ENCODE results near the gene ZNHIT2. TPM values are rescaled to one million over a fixed set of nuclear protein-coding genes. Genes with fewer than 3 reads are reported as not detected.
"Not testable (repeated sequence)": the region's sequence is repeated elsewhere in the genome, so short reads cannot be mapped to it uniquely, and the experiment has no call there.

Gene ZNHIT2
- total RNA-seq, 4 donors from 2014 or later, result 17.3 to 38.5 (median 25.9) TPM

DNA sequence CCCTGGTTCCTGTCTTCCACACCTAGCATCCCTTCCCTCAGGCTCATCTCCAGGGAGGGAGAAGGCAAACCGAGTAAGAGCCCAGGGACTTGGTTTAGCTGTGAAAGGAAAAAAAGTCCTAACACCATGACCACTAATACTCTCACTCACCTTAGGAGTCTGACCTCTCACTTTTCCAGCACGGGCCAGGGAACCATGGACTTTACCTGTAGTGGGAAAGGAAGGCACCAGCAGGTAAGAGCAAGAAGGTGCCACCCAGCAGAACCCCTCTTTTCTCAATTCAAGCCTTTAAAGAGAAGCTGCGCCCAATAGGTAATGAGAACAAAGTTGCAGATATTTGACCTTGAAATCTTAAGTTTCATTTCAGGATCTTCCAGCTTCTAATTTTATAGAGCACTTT, 3.3 kb upstream of the ZNHIT2 start:
- H3K4me1 ChIP-seq, result peaks cover 23 to 34% of the 10 kb centered on the region in 2 donors
- intact Hi-C loops (cut with DNase I), result no loop called here
- no peak for TF ChIP-seq POLR2A (IDR thresholded peaks at IDR 0.05)
- TF ChIP-seq, protein P1, sequence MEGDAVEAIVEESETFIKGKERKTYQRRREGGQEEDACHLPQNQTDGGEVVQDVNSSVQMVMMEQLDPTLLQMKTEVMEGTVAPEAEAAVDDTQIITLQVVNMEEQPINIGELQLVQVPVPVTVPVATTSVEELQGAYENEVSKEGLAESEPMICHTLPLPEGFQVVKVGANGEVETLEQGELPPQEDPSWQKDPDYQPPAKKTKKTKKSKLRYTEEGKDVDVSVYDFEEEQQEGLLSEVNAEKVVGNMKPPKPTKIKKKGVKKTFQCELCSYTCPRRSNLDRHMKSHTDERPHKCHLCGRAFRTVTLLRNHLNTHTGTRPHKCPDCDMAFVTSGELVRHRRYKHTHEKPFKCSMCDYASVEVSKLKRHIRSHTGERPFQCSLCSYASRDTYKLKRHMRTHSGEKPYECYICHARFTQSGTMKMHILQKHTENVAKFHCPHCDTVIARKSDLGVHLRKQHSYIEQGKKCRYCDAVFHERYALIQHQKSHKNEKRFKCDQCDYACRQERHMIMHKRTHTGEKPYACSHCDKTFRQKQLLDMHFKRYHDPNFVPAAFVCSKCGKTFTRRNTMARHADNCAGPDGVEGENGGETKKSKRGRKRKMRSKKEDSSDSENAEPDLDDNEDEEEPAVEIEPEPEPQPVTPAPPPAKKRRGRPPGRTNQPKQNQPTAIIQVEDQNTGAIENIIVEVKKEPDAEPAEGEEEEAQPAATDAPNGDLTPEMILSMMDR (IDR thresholded peaks at IDR 0.05), result no peak
- peaks cover 27 to 31% of the 10 kb centered on the region in 2 donors for H3K36me3 ChIP-seq
- no peaks in the 10 kb centered on the region for H3K27me3 ChIP-seq
- no peak for DNase-seq
- peak overlapping the region in 1 of 3 donors; percentile 86 for H3K27ac ChIP-seq
- H3K4me3 ChIP-seq (replicated peaks in 1 of 3), result peak overlapping the region in 2 of 3 donors; percentile 58 to 93
- WGBS, 2 donors, result 84 to 95% methylated on average over 3 of the region's 3 CpGs
- no peaks in the 10 kb centered on the region for H3K9me3 ChIP-seq

DNA sequence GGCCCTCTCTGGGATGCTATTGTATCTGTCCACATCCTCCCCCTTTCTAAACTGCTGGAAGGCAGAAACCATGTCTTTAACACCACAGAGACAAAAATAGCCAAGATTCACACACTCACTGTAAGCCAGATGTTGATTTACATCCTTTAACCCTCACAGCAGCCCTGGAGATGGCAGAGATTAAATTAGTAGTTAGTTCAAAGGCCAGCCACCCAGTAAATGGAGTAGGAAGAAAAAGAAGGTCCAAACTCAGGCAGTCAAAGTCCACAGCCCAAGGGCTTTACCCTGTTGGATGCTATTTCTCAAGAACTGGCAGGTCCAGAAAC, 2.1 kb upstream of the ZNHIT2 start:
- H3K36me3 ChIP-seq, result peaks cover 16 to 22% of the 10 kb centered on the region in 2 donors
- TF ChIP-seq POLR2A (IDR thresholded peaks at IDR 0.05), result no peak
- TF ChIP-seq, protein P1 (IDR thresholded peaks at IDR 0.05), result no peak
- peaks cover 25 to 38% of the 10 kb centered on the region in 2 donors for H3K4me1 ChIP-seq
- H3K4me3 ChIP-seq (replicated peaks in 1 of 3), result no peak overlapping the region
- intact Hi-C loops (cut with DNase I), result loop anchor here (10.0 kb wide), 2 partner anchors 105 to 205 kb away; partner anchors contain the start of genes ARL2 and ATG2A
- H3K9me3 ChIP-seq, result no peaks in the 10 kb centered on the region
- no peaks in the 10 kb centered on the region for H3K27me3 ChIP-seq
- H3K27ac ChIP-seq, result no peak overlapping the region
- no peak for DNase-seq

DNA sequence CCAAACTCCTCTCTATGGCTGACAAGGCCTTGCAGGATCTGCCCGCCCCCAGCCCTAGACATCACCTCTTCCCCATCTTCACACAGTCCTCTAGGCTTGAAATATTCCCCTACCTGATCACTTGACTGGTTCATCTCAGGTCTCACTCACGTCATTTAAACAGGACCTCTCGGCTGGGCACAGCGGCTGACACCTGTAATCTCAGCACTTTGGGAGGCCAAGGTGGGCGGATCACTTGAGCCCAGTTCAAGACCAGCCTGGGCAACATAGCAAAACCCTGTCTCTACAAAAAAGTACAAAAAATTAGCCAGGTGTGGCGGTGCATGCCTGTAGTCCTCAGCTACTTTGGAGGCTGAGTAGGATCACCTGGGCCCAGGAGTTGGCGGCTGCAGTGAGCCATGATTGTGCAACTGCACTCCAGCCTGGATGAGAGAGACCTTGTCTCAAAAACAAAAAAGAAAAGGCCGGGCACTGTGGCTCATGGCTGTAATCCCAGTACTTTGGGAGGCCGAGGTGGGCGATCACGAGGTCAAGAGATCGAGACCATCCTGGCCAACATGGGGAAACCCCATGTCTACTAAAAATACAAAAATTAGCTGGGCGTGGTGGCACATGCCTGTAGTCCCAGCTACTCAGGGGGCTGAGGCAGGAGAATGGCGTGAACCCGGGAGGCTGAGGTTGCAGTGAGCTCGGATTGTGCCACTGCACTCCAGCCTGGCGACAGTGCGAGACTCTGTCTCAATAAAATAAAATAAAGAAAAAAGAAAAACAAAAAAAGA, 1.6 kb upstream of the ZNHIT2 start:
- H3K36me3 ChIP-seq, result peaks cover 16 to 22% of the 10 kb centered on the region in 2 donors
- H3K27me3 ChIP-seq; H3K4me3 ChIP-seq (replicated peaks in 1 of 3); H3K27ac ChIP-seq; DNase-seq; H3K9me3 ChIP-seq: not testable (repeated sequence)
- intact Hi-C loops (cut with DNase I), result loop anchor here (10.0 kb wide), 2 partner anchors 104 to 204 kb away; partner anchors contain the start of genes ARL2 and ATG2A
- H3K4me1 ChIP-seq, result peaks cover 25 to 39% of the 10 kb centered on the region in 2 donors
- WGBS, 2 donors, result 91 to 92% methylated on average over 18 of the region's 18 CpGs

DNA sequence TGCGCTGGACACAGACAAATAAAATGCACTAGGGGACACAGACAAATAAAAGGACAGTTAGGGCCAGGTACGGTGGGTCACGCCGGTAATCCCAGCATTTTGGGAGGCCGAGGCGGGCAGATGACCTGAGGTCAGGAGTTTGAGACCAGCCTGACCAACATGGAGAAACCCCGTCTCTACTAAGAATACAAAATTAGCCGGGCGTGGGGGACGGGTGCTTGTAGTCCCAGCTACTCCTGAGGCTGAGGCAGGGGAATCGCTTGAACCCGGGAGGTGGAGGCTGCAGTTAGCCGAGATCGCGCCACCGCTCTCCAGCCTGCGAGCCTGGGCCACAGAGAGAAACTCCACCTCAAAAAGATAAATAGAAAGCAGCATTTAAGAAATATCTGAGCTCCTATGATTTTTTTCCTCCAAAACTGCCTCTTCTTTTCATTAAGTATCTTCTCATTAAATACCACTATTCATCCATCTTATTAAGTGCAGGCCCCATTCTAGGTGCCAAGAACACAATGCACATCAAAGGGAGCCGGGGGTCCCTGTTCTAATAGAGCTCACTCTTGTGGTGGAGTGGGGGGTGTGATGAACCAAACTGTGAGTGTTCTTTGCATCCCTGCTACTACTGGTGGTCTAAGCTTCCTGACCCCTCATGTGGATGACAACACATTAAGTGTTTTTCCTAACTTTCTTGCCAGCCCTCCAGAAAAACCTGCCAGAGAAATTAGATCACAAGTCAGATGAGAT, 766 bp upstream of the ZNHIT2 start:
- Histone ChIP-seq H3K36me3 (peaks cover 16 to 22% of the 10 kb centered on the region in 2 donors), H3K27ac (peak overlapping the region in 1 of 3 donors; percentile 46), H3K4me1 (peaks cover 32 to 46% of the 10 kb centered on the region in 2 donors), H3K27me3 (no peaks in the 10 kb centered on the region), H3K9me3 (no peaks in the 10 kb centered on the region), H3K4me3 (replicated peaks in 1 of 3) (no peak overlapping the region)
- intact Hi-C loops (cut with DNase I), result loop anchor here (10.0 kb wide), 2 partner anchors 103 to 203 kb away; partner anchors contain the start of genes ARL2 and ATG2A
- TF ChIP-seq, protein P1 (IDR thresholded peaks at IDR 0.05), result peak in 2 of 6 experiments; percentile 9 to 15
- TF ChIP-seq POLR2A (IDR thresholded peaks at IDR 0.05), result no peak
- WGBS, 2 donors, result 84 to 85% methylated on average over 18 of the region's 18 CpGs
- DNase-seq, result no peak

DNA sequence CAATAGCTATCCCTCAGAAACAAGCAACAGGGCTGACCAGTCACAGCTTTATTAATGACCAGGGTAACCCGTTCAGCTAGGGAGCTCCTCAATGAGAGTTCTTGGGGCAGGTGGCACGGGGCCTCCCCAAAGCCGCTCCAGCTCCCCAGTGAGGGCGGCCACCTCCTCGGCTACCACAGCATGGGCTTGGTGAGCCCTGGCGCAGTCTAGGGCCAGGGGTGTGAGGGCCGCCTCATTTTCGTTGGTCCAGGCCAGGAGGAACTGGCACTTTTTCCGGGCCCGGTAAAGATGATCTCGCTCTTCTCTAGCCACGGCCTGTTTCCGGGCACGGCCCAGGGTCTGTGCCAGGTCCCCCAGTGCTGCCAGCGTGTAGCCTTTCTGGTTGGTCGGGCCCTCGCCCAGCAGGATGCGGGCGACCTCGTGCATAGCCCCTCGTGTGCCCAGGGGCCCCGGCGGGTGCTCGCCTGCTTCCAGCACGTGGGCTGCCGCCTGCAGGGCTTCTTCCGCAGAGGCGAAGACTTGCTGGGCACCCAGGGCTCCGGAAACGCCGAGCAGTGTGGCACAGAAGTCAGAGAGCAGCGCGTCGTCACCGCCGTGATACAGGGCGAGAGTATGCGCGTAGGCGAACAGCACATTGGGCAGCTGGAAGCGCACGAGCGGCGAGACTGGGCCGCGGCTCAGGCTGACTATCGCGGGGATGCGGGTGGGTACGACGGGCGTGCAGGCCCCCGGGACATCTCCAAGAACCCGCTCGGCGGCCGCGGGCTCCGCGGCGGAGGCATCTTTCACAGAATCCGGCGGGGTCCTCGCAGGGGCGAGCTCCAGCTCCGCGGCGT, 913 bp downstream of the ZNHIT2 start:
- TF ChIP-seq POLR2A (IDR thresholded peaks at IDR 0.05), result no peak
- TF ChIP-seq, protein P1 (IDR thresholded peaks at IDR 0.05), result no peak
- peak; percentile 26 to 29 for DNase-seq
- Histone ChIP-seq H3K36me3 (peaks cover 16 to 22% of the 10 kb centered on the region in 2 donors), H3K27ac (peak overlapping the region; percentile 61 to 86 (median 82)), H3K9me3 (no peaks in the 10 kb centered on the region), H3K27me3 (no peaks in the 10 kb centered on the region), H3K4me3 (replicated peaks in 1 of 3) (peak overlapping the region; percentile 60 to 94 (median 75)), H3K4me1 (peaks cover 41 to 55% of the 10 kb centered on the region in 2 donors)
- 51 to 82% methylated on average over 11 to 12 of the region's 68 CpGs for WGBS, 2 donors
- intact Hi-C loops (cut with DNase I), result loop anchor here (10.0 kb wide), 2 partner anchors 102 to 202 kb away; partner anchors contain the start of genes ARL2 and ATG2A
